COR-L47 (cell line): ENCODE results near the gene ATP1A4.

Source experiments
- DNase-seq: peaks from one replicate; lab custom pipeline; 2025; lab: John Stamatoyannopoulos, UW

ATP1A4 gene

DNA sequence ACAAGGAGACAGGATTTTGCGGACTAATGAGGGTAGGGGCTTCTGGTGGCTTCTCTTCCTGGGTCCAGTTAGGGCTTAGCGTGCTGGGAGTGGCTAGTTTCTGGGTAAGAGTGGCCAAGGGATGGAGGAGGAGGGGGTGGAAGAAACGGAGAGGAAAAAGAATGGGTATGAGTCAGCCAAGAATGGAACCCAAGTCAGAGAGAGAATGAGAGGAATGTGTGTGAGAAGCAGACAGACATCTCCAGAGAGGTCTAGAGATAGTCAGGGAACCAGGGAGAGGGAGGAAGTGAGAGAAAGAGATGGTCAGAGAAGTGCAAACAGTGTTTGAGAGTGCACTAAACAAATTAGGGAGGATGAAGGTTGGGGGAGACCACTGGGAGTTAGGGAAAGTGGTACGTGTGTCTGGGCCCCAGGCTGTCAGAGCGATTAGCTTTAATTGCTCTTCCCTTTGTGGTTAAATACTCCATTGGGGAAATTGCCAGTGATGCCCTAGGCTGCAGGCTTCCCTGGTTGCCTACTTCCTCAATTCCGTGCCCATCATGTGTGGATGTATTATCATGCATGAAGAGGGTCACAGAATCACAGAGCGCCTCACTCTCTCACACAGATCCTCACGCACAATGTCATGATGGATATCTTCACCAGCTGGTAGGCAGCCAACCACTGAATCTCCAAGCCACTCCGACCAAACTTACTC lies 55.2 kb downstream of the ATP1A4 start:
- DNase-seq = peak; percentile 44

DNA sequence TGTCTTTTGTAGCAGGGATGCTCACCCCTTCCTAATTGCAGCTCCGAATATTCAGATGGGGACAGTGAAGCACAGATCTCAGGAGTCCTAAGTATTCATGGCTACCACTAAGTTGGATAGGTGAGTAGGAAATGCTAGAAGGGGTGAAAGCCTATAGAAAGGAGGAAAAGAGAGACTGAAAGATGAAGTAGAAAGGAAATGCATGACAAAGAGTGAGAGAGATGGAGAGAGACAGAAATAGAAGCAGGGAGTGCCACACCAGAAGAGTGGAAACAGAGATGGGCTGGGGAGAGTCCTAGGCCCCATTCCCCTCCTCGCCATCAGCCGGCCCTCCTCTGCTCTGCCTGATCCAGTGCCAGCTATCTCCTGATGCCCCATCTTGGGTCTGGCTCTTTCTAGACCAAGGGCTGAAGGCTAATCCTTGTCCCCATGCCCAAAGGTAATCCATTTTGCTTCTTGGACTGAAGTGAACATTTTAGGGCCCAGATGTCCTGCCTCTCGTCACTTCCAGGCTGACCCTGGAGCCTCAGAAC lies 55.8 kb downstream of the ATP1A4 start:
- no peak for DNase-seq

DNA sequence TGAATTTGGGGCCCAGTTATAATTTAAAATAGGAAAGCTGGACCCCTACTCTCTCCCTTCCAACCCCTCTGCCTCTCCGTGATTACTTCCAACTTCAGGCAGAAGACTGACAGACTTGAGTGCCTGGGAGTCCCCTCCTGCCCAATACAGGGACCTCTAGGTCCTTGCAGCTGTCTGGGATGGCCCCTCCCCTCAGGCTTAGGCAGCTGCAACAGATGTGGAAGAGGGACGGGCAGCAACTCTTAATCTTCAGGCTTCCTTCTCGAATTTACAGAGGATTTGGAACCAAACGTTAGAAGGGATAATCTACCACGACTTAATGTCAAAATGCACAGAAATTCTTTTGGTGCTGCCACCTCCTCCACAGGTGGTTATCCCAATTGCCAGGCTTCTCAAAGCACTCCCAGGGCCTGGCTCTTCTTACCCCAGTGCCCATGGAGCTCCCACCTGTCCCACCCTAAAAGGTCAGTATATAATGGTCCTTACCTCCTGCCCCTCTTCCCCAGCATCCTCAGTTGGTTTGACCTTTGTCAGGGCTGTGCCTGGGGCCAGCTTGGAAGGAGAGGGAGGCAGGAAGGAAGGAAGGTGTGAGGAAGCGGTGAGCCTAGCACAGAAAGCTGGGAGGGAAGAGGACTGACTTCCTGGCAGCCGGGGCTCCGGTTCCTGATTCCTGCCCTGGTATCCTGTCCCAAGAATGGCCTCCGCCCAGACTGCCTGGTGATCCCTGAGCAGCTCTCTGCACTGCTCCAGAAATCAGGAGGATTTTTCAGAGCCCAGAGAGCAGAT lies 56.6 kb downstream of the ATP1A4 start:
- DNase-seq = no peak

DNA sequence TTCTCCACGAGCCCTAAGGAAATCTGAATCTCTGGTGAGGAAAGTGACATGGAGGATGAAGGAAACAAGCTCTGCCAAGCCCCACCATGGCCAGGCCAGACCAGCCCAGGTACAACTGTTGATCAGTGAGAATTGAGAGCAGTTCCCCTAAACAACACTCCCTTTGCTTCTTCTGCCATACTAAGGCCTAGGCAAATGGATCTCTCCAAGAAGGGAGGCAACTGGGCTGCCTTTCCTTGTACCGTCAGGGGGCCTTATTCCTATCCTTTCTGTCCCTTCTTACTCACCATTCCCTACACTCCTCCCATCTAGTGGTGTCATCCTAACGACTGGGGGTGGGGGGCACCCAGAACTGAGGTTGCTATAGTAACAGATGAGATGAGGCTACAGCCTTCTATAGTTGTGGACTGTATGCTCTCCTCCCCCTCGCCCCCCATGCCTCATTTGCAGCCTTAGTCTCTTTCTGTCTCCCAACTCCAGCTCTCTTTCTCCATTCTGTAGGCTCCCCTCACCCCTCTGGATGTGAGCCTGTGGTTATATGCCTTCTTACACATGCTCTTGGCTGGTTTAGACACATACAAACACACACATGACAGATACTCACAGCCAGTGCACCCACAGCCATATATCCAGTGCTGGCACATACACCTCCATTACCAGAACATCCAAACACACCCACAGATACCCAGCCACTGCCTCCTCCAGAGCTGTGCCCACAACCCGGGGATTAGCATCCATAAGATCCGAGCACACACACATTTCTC lies 57.3 kb downstream of the ATP1A4 start:
- DNase-seq = no peak

DNA sequence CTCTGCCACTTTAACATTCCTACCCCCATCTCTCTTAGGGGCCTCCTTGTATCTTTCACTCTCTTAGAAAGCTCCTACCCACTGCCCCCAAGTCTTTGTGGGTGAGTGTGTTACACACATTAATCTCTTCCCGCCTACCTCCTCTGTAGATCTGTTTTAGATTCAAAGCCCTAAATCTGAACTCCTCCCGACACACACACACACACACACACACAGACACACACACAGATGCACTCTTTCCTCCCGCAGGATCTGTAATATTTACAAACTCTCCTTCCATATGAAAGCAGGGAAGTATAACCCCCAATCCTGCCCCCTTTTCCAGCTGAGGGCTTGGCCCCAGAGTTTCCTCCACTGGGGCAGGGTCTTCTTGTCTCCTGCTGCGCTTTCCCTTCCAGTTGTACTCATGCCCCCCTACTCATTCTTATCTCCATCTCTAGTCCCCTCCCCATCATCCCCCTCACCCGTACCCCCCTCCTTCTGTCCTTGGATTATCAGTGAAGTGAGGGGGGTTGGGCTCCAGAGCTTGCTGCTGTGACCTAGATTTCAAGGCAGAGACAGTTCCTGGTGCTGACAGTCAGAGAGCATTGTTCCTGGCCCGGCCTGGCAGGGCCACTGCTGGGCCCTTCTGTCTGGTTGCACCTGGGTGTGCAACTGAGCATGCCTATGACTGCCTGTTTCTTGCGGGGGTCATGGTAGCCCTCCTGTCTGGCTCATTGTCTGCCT lies 58.1 kb downstream of the ATP1A4 start:
- no peak for DNase-seq

DNA sequence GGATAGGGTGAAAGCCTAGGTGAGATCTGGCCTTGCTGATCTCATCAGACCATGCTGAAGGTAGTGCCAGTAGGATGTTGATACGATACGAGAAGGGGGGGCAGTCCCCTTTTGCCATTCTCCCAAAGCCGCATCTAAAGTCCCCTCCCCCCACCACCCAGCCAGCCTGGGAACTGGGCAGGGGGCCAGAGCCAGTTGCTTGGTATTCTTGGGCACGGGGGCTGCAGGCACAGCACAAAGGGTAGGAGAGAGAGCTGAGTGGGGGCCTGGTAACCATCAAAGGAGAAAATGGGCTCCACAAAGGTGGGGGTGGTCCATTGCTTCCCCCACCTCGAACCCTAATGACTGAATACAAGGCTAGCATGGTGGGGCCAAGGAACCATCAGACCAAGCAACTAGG lies 59.2 kb downstream of the ATP1A4 start:
- no peak for DNase-seq

DNA sequence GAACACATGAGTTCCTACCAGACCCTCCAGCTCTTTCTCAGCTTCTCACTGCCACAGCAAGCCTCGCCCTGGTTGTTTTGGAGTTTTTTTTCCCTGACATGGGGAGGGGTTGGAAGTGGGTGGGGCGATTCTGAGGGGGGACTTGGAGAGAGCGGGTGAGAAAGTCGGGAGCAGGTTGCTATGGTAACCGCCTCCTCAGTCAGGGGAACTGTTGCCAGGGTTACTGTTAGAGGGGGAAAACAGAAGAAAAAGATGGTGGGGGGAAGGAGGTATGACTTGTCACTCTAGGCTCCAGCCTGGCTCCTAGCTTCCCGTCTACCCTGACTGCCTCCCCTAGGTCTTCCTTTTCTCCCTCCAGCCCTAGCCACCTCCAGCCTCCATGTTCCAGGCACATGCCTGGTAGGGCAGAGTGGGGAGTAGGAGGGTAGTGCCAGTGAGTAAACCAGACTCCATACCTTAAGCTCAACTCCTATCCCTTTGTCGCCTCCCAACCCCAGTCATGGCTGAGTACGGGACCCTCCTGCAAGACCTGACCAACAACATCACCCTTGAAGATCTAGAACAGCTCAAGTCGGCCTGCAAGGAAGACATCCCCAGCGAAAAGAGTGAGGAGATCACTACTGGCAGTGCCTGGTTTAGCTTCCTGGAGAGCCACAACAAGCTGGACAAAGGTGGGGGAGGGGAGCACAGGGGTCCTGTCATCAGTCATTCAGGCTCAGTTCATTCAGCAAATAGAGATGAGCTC lies 59.8 kb downstream of the ATP1A4 start:
- DNase-seq = no peak

DNA sequence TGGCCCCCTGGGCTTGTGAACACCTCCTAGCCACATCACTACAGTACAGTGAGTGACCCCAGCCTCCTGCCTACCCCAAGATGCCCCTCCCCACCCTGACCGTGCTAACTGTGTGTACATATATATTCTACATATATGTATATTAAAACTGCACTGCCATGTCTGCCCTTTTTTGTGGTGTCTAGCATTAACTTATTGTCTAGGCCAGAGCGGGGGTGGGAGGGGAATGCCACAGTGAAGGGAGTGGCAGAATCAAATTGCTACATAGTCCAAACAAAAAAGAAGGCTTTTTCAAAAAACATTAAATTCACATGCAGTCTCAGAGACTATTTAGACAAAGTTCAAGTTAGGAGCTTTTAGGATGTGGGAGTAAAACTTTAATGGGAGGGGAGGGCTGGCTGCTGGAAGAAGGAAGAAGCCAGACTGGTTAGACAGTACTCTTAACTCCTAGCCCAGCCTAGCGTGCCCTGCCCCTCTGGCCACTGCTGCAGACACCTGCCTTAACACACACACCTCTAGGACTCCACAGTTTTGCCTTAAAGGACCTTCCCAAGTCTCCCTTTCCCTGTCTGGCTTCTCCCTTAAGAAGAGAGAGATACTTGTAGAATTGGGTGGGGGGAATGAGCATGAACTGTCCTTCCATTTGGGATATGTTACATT lies 63.2 kb downstream of the ATP1A4 start:
- DNase-seq = no peak

DNA sequence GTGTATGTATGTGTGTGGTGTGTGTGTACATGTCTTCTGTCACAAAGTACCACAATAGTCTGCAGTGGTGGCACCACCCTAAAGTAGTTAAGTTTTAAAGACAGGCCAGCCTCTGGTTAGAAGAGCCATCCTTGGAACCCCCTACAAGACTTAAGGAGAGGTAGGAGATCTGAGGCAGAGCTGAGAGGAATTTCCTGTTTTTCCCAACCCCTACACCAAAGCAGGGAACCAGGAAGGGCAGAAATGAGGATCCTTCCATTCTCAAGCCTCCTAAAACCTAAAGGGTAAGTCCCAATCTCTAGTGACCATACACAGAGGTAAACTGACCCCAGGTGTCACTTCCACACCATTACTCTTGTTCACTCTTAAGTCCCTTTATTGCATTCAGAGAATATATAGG lies 64.9 kb downstream of the ATP1A4 start:
- no peak for DNase-seq

DNA sequence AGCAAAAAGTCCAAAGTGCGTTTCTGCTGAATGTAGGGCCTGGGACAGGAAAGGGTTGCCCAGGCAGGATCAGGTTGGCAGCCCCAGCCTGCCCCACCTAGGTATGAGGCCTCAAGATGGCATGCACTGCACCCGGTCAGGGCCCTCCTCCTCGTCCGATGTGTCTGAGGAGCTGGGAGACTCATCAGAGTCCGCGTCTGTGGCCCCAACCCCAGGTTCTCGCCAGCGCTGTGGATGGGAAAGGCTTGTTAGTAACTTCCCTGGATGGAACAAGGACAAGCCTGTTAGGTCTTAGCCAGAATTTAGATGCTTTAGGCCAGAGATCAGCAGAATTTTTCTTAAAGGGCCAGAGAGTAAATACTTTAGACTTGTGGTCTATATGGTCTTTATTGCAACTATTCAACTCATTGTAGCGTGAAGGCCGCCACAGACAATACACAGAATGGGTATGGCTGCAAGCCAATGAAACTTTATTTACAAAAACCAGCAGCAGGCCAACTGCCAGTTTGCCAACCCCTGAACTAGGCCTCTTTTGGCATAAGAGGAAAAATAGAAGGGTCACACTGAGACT lies 66.2 kb downstream of the ATP1A4 start:
- peak; percentile 30 for DNase-seq

DNA sequence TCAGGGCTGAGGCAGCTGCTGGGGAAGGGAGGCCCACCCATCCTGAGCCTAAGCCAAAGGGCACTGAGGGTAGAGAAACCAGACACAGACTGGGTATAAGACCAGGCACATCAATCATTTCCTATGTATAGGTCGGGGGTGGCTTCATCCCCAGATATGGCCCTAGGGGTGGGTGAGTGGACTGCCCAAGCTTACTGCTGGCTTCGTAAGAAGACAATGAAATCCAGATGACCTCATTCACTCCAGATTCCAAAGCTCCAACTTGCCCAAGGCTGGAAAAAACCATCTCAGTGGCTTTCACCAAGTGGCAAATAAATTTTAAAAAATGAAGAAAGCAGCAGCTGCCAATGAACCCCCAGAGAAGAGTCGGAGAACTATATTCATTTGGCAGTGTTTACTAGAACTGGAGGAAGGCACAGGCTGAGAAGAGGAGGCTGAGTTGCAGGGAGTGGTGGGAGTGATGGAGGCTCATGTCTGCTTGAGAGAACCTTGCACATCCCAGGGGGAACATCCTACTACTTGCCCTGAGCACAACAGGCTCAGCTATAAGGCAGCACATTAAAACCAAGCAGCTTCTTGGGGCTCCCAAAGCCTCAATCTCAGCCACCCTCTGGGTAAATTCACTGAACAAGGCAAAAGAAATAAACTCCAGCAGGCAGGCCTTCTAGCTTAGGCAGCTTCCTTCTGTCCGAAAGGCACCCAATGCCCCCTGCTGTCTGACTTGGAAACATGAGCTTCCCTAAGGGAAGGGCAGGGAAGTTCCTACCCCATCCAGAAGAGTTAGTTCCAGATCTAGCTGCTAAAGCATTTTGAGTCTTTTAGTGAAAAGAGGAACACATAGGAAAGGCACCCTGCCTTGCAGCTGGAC lies 67.9 kb downstream of the ATP1A4 start:
- DNase-seq = peak; percentile 22

DNA sequence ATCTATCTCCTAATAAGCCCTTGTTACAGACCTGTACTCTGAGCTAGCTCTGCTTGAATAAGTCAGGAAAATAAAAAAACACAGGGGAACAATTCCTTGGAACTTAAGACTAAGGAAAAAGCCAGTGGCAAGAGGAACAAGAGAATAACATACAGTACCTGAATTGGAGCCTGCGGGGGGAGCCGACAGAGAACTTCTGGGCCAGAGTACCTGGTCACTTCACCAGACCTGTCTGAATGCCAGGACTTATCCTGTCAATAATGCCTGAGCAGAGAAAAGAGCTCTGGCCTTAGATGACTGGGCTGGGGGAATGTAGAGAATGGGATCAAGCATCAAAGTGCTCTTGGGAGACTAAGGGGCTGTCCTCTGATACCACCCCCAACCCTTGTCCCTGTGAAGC lies 68.9 kb downstream of the ATP1A4 start:
- DNase-seq = no peak

DNA sequence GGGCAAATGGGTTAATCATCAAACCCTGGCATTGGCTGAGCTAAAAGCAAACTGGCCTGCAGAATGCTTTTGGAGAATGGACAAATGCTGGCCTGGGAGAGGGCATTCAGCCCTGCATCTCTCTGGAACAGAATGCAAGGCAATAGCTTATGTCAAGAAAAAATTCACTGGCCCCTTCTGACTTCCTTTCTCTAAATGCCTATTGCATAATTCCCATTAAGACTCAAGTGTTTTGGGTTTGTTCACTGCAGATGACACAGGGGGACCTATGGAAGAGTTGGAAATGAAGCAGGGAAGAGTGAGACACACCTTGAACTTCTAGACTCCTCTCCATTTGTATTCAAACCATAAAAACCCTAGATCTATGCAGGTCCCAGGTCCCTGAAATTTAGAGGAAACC lies 69.7 kb downstream of the ATP1A4 start:
- DNase-seq = no peak

DNA sequence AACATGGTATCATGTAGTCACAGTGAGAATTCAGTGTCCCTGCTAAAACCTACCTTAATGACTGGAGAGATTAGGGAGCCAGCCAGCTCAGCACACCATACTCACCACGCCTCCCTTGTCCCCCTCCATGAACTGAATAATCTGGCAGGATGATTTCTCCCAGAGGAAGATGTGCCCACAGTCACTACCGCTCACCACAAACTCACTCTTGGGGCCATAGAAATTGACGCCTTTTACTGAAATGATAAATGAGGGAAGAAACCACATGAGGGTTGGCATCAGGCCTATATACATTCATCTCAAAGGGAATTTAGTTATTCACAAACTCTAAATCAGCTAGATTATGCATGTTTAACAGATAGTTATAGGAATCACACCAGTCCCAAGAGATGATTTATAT lies 71.1 kb downstream of the ATP1A4 start:
- DNase-seq = no peak

DNA sequence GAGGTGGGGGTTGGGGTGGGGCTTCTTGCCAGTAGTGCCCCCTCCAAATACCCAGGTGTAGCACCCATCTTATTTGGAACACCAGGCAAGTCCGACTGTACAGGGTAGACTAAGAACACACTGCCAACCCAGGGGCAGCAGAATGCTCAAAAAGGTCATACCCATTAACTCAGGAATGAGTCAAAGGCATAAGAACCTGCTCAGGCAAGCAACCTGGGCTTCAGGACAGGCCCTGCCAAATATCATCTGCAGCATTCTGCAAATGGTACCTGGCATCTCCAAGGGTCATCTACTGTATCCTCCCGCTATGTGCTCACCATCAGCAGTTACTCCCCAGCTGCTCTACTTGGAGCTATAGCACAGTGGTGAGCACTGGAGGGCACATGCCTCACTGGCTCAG lies 73.2 kb downstream of the ATP1A4 start:
- no peak for DNase-seq

DNA sequence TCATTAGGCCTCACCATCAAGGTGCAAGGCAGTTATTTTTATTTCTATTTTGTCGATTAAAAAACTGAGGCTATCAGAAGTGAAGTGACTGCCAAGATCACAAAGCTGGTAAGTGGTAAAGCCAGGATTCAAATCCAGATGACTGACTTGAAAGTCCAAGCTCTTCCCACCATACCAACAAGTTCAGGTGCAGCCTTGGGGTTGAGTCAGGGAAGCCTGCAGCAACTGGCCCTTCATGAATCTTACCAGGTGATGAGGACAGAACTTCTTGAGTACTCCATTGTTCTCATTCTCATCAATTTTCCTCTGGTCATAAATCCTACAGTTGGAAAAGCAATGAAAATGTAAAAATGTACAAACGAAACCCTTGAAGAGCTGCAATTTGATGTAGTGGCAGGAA lies 73.9 kb downstream of the ATP1A4 start:
- DNase-seq = no peak

DNA sequence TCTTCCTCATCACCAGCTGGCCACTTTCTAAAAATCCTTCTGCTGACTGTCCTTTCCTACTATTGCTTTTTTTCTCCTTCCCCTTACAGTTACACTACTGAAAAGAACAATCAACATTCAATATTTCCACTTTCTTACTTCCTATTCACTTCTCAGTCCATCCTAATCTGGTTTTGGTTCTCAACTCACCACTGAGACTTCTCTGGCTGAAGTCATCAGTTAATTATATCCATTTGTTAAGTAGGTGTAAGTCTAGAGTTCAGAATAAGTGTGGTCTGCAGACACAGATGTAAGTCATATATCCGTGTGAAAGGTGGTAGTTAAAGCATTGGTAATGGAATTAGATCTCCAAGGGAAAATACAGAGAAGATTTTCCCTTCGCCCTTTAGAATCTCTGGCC lies 75.2 kb downstream of the ATP1A4 start:
- DNase-seq = no peak

DNA sequence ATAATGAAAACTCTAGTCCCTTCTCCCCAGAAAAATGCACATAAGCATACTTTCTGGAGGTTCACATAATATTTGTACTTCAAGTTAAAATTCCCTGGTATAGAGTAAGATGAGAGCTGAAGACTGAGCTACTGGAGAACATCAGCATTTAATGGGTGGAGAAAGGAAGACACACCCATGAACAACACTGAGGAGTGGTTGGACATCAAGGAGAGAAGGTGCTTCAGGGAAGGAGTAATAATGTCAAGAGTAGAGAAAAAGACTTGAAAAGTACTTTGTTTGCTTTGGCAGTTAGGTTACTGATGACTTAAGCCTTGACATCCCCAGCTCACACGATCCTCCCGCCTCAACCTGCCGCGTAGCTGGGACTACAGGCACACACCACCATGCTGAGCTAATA lies 75.6 kb downstream of the ATP1A4 start:
- DNase-seq = no peak

DNA sequence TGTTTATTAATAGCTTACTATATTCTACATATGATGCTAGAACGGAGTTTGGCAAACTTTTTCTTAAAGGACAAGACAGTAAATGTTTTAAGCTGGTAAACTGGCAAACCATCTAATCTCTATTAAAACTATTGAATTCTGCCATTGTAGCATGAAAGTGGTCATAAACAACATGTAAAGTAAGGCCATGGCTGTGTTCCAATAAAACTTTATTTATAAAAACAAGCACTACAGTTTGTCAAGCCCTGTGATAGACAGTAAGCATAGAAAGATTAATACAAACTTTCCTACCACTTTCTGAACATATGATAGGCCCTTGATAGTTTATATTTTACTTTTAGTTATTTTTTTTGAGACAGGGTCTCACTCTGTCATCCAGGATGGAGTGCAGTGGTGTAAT lies 76.2 kb downstream of the ATP1A4 start:
- no peak for DNase-seq
